ENCODE results near the gene KCNF1.

DNA sequence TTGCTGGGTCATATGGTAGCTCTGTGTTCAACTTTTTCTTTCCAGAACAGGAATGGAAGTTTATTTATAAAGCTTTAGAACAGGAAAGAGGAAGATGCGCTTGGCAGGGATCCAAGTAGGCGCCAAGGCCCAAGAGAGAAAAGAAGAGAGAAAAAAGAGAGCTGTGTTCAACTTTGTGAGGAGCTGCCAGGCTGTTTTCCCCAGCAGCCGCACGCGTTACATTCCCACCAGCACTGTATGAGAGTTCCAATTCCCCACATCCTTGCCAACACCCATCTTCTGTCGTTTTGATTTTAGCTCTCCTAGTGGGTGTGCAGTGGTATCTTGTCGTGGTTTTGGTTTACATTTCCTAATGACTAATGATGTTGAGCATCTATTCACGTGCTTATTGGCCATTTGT is 51.4 kb downstream of the KCNF1 start:
- TF ChIP-seq, protein P1, sequence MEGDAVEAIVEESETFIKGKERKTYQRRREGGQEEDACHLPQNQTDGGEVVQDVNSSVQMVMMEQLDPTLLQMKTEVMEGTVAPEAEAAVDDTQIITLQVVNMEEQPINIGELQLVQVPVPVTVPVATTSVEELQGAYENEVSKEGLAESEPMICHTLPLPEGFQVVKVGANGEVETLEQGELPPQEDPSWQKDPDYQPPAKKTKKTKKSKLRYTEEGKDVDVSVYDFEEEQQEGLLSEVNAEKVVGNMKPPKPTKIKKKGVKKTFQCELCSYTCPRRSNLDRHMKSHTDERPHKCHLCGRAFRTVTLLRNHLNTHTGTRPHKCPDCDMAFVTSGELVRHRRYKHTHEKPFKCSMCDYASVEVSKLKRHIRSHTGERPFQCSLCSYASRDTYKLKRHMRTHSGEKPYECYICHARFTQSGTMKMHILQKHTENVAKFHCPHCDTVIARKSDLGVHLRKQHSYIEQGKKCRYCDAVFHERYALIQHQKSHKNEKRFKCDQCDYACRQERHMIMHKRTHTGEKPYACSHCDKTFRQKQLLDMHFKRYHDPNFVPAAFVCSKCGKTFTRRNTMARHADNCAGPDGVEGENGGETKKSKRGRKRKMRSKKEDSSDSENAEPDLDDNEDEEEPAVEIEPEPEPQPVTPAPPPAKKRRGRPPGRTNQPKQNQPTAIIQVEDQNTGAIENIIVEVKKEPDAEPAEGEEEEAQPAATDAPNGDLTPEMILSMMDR (conservative IDR thresholded peaks at IDR 0.05; ENCODE audit: low read depth, low read length): no peak
- TF ChIP-seq EZH2 (IDR thresholded peaks at IDR 0.05; ENCODE audit: low read length, unreplicated experiment): no peak
